Type B pancreatic cell (in vitro differentiated cells): ENCODE data around the gene ANKRD30BL. TPM values are rescaled to one million over a fixed set of nuclear protein-coding genes. Genes with fewer than 3 reads are reported as not detected.
"Not testable (repeated sequence)": the region's sequence is repeated elsewhere in the genome, so short reads cannot be mapped to it uniquely, and the experiment has no call there.

ENCODE experiments used
- DNase-seq: peaks from one replicate; pipeline ENCODE4 v3.0.0; 2021; ENCODE audit warnings: mixed read lengths; ENCODE audit not compliant: unreplicated experiment; ENCODE audit errors: extremely low spot score
- H3K27ac Mint-ChIP-seq: 2 replicates; pipeline ENCODE4 v1.8.0; 2021; ENCODE audit warnings: mild to moderate bottlenecking, mixed read lengths
- H3K27me3 Mint-ChIP-seq: 2 replicates; pipeline ENCODE4 v1.8.0; 2021; ENCODE audit warnings: mixed read lengths
- H3K36me3 Mint-ChIP-seq: 2 replicates; pipeline ENCODE4 v1.8.0; 2021; ENCODE audit warnings: mixed read lengths
- H3K4me1 Mint-ChIP-seq: one replicate; pipeline ENCODE4 v1.8.0; 2021; ENCODE audit warnings: mixed read lengths; ENCODE audit not compliant: unreplicated experiment
- H3K4me3 Mint-ChIP-seq: 2 replicates; pipeline ENCODE4 v1.8.0; 2021; ENCODE audit warnings: mild to moderate bottlenecking, mixed read lengths
- H3K9me3 Mint-ChIP-seq: 2 replicates; pipeline ENCODE4 v1.8.0; 2021; ENCODE audit warnings: mixed read lengths
- CTCF ChIP-seq: fragments of 200-600 bp; sonication (generic); conservative IDR thresholded peaks from 2 replicates; pipeline ENCODE4 v1.5.0; 2021; ENCODE audit warnings: antibody characterized with exemption, mild to moderate bottlenecking
- long read RNA-seq: library from polyadenylated mRNA; unstranded; transcript quantifications from one replicate; pipeline ENCODE4 v2.0.0, GENCODE V29; 2020
- total RNA-seq: library from RNA; stranded (reverse); gene quantifications from 2 replicates; pipeline ENCODE4 v1.2.1, GENCODE V29; 2021; ENCODE audit warnings: low replicate concordance

The ANKRD30BL gene
- not detected in 2 replicates for total RNA-seq
- long read RNA-seq, partial matches to known transcripts: 1 of 1 reads
- long read RNA-seq, other reads (novel, unspliced or antisense): 0 of 1 reads

GRCh38 chr2:132161161-132162124, at the start of gene ANKRD30BL:
Gene ANKRD30BL (minus strand): TSS chr2:132161952. CDS start chr2:132161705, 247 bp downstream.
- H3K27me3 Mint-ChIP-seq, DNase-seq, H3K4me3 Mint-ChIP-seq, H3K9me3 Mint-ChIP-seq, H3K27ac Mint-ChIP-seq, H3K36me3 Mint-ChIP-seq, H3K4me1 Mint-ChIP-seq: not testable (repeated sequence)

GRCh38 chr2:132202866-132203265, 41.1 kb upstream of the ANKRD30BL start:
- not testable (repeated sequence) for H3K27me3 Mint-ChIP-seq, H3K27ac Mint-ChIP-seq, H3K4me1 Mint-ChIP-seq, DNase-seq, H3K9me3 Mint-ChIP-seq, H3K36me3 Mint-ChIP-seq, H3K4me3 Mint-ChIP-seq

- not testable (repeated sequence) for H3K9me3 Mint-ChIP-seq, H3K4me1 Mint-ChIP-seq, H3K27ac Mint-ChIP-seq, H3K4me3 Mint-ChIP-seq, H3K36me3 Mint-ChIP-seq, H3K27me3 Mint-ChIP-seq, DNase-seq
These were observed 31.1 kb upstream of the ANKRD30BL start for GRCh38 chr2:132192854-132193253.

GRCh38 chr2:132167100-132167499, 5.3 kb upstream of the ANKRD30BL start:
- H3K4me1 Mint-ChIP-seq, H3K36me3 Mint-ChIP-seq, H3K27me3 Mint-ChIP-seq, DNase-seq, H3K9me3 Mint-ChIP-seq, H3K4me3 Mint-ChIP-seq, H3K27ac Mint-ChIP-seq: not testable (repeated sequence)

GRCh38 chr2:132162125-132162660, 441 bp upstream of the ANKRD30BL start:
- not testable (repeated sequence) for H3K36me3 Mint-ChIP-seq, H3K4me3 Mint-ChIP-seq, DNase-seq, H3K4me1 Mint-ChIP-seq, H3K27me3 Mint-ChIP-seq, H3K27ac Mint-ChIP-seq, H3K9me3 Mint-ChIP-seq

GRCh38 chr2:132146774-132147173, 15.0 kb downstream of the ANKRD30BL start:
- H3K27ac Mint-ChIP-seq, H3K4me1 Mint-ChIP-seq, H3K9me3 Mint-ChIP-seq, H3K4me3 Mint-ChIP-seq, H3K36me3 Mint-ChIP-seq, DNase-seq, H3K27me3 Mint-ChIP-seq: not testable (repeated sequence)
- TF ChIP-seq CTCF: peak; percentile 82
